Uterus (tissue), 4 donors: Measurements from ENCODE around the gene AATF. TPM values are rescaled to one million over a fixed set of nuclear protein-coding genes. Genes with fewer than 3 reads are reported as not detected.
A peak's percentile ranks its signal among the peaks of the same experiment; 100 is the strongest.

ENCODE experiments used
- DNase-seq, 2 donors: peaks; one replicate each; pipeline ENCODE4 v3.0.0-alpha.2; 2019 to 2020
- H3K27ac ChIP-seq, 2 donors: fragments of 200-600 bp; sonication (generic); 1 replicate in 1 of 2; 2 replicates in 1 of 2; pipeline ENCODE4 v1.5.1; 2016 to 2018
- H3K27me3 ChIP-seq, 2 donors: fragments of 200-600 bp; sonication (generic); one replicate each; pipeline ENCODE4 v1.5.1; 2018 to 2019; ENCODE audit warnings: control low read depth in 1 of 2
- H3K36me3 ChIP-seq, 2 donors: fragments of 200-600 bp; sonication (generic); one replicate each; pipeline ENCODE4 v1.5.1; 2019; ENCODE audit warnings: control low read depth in 1 of 2
- H3K4me1 ChIP-seq, 2 donors: fragments of 200-600 bp; sonication (generic); one replicate each; pipeline ENCODE4 v1.5.1; 2018 to 2019; ENCODE audit warnings: control low read depth in 1 of 2
- H3K4me3 ChIP-seq, 2 donors: fragments of 200-600 bp; sonication (generic); 1 replicate in 1 of 2; 2 replicates in 1 of 2; pipeline ENCODE4 v1.5.1; 2018 to 2019; ENCODE audit warnings: mild to moderate bottlenecking in 1 of 2
- H3K9me3 ChIP-seq, 2 donors: fragments of 200-600 bp; sonication (generic); one replicate each; pipeline ENCODE4 v1.5.1; 2019; ENCODE audit warnings: control low read depth in 1 of 2
- POLR2A ChIP-seq, 2 donors: fragments of 450-650 bp; IDR thresholded peaks; one replicate each; pipeline ENCODE4 v1.6.1; 2016; ENCODE audit warnings: antibody characterized with exemption in 2 of 2, mild to moderate bottlenecking in 1 of 2, moderate library complexity in 1 of 2
- intact Hi-C: fragments of 100-400 bp; cut with DNase I; formaldehyde crosslinking; loops from one replicate; pipeline ENCODE4 v1.15.1; 2023; ENCODE audit warnings: low total_unique reads
- total RNA-seq, 4 donors: library from RNA; depleted of rRNA in 3 of 4; stranded (reverse); fragments of >200 nt in 3 of 4; gene quantifications; one replicate each; pipeline versions ENCODE4 v1.1.0 to v1.2.4, GENCODE V29; 2014 to 2023
- TF ChIP-seq, protein P1 (sequence below), 4 experiments: fragments of 200-600 bp in 2 of 4; fragments of 450-650 bp in 2 of 4; sonication (generic) in 2 of 4; IDR thresholded peaks; one replicate each; pipeline ENCODE4 v1.5.1; 2016 to 2019; ENCODE audit warnings: antibody characterized with exemption in 4 of 4, mild to moderate bottlenecking in 2 of 4, moderate library complexity in 1 of 4
- donor health status: DM: yes; HTN: yes; CAD: no.

AATF gene
- total RNA-seq, 4 donors from 2014 or later, result 10.0 to 48.2 (median 30.3) TPM

GRCh38 chr17:37045351-37045922 is 96.7 kb downstream of the AATF start:
- no peak for TF ChIP-seq POLR2A (IDR thresholded peaks at IDR 0.05)
- TF ChIP-seq, protein P1, sequence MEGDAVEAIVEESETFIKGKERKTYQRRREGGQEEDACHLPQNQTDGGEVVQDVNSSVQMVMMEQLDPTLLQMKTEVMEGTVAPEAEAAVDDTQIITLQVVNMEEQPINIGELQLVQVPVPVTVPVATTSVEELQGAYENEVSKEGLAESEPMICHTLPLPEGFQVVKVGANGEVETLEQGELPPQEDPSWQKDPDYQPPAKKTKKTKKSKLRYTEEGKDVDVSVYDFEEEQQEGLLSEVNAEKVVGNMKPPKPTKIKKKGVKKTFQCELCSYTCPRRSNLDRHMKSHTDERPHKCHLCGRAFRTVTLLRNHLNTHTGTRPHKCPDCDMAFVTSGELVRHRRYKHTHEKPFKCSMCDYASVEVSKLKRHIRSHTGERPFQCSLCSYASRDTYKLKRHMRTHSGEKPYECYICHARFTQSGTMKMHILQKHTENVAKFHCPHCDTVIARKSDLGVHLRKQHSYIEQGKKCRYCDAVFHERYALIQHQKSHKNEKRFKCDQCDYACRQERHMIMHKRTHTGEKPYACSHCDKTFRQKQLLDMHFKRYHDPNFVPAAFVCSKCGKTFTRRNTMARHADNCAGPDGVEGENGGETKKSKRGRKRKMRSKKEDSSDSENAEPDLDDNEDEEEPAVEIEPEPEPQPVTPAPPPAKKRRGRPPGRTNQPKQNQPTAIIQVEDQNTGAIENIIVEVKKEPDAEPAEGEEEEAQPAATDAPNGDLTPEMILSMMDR (IDR thresholded peaks at IDR 0.05), result no peak
- Histone ChIP-seq H3K27ac (no peak overlapping the region), H3K36me3 (no peaks in the 10 kb centered on the region), H3K4me1 (no peaks in the 10 kb centered on the region), H3K9me3 (no peaks in the 10 kb centered on the region), H3K4me3 (no peak overlapping the region), H3K27me3 (no peaks in the 10 kb centered on the region)
- no peak for DNase-seq
- intact Hi-C loops, result loop anchor here (10.0 kb wide), 1 partner anchor 441 kb away; the partner anchor contains the start of gene MRM1

DNA sequence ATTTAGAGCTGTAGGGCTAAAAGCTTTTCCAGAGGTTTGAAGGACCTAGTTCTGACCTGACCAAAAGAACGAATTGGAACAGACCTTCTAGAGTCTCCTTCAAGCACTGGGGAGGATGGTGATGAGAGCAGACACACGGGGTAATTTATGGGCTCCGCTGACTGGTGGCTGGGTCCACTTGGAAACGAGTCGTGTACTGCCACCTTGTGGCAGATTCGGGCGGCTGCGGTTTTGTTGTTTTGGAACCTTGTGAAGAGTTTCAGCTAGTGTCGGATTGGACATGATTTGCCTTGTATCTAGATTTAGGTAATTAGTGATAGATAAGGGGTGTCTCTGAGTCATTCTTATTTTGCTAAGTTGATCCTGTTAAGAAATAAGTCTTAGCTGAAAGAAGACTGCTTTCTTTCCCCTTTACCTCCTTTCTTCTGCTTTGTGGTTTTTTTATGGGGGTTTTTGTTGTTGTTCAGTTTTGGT is 98.9 kb downstream of the AATF start:
- Histone ChIP-seq H3K27ac (no peak overlapping the region), H3K36me3 (no peaks in the 10 kb centered on the region), H3K27me3 (no peaks in the 10 kb centered on the region), H3K4me3 (no peak overlapping the region), H3K4me1 (no peaks in the 10 kb centered on the region), H3K9me3 (no peaks in the 10 kb centered on the region)
- intact Hi-C loops, result loop anchor here (10.0 kb wide), 1 partner anchor 443 kb away; the partner anchor contains the start of gene MRM1
- TF ChIP-seq POLR2A (IDR thresholded peaks at IDR 0.05), result no peak
- TF ChIP-seq, protein P1 (IDR thresholded peaks at IDR 0.05), result peak; percentile 61 to 84 (median 76)
- DNase-seq, result peak; percentile 72 to 76

DNA sequence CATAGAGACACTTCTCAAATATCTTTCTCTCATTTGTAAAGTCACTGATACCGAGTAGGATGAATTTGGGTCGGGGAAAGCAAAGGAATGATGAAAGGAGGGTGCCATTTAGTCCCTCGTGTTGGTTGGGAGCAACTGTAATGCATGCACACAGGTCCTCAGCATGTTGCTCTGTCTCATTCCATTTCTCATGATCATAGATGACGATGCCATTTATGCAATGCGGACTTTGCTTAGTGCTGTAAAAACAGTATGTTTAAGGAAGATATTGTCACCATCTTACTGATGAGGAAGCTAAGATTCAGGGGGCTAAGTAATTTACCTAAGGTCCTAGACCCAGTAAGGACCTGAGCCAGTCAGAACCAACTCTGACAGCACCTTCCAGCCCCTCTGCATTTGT is 100.1 kb downstream of the AATF start:
- no peaks in the 10 kb centered on the region for H3K27me3 ChIP-seq
- no peak for DNase-seq
- H3K36me3 ChIP-seq, result no peaks in the 10 kb centered on the region
- no peaks in the 10 kb centered on the region for H3K4me1 ChIP-seq
- no peaks in the 10 kb centered on the region for H3K9me3 ChIP-seq
- no peak overlapping the region for H3K27ac ChIP-seq
- TF ChIP-seq, protein P1 (IDR thresholded peaks at IDR 0.05), result no peak
- no peak for TF ChIP-seq POLR2A (IDR thresholded peaks at IDR 0.05)
- no peak overlapping the region for H3K4me3 ChIP-seq
- intact Hi-C loops, result loop anchor here (10.0 kb wide), 1 partner anchor 444 kb away; the partner anchor contains the start of gene MRM1

DNA sequence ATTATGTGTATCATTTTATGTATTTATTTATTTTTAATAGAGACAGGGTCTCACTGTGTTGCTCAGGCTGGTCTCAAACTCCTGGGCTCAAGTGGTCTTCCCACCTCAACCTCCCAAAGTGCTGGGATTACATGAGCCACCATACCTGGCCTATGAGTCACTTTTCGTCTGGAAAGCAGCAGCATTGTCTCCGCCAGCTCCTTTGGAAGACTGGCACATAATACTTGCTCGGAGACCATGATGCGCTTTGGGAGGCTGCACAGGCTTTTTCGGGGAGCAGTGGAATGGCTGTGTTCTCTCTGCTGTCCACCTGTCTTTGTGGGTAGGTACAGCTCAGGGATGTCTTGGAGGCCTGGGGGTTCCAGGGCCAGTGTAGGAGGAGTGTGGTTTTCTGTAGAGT is 102.2 kb downstream of the AATF start:
- no peak for DNase-seq
- intact Hi-C loops, result no loop called here
- Histone ChIP-seq H3K4me1 (no peaks in the 10 kb centered on the region), H3K9me3 (no peaks in the 10 kb centered on the region), H3K4me3 (no peak overlapping the region), H3K27me3 (no peaks in the 10 kb centered on the region), H3K36me3 (no peaks in the 10 kb centered on the region), H3K27ac (no peak overlapping the region)
- no peak for TF ChIP-seq POLR2A (IDR thresholded peaks at IDR 0.05)
- TF ChIP-seq, protein P1 (IDR thresholded peaks at IDR 0.05), result no peak

DNA sequence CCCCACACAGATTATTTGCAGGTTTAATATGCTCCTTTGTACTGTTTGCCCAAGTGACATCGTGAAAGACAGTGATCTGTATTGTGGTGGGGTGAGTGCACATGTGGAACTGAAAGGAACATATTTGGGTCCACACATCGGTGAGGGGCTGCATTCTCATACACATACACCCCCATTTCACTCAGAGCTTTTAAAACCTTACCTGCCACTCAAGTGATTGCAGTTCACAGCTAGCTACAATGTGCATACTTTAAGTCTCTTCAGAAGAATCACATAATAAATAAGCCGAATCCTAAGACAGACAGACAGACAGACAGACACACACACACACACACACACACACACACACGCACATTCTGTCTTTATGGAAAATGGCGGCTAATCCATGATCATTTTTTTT is 102.6 kb downstream of the AATF start:
- no peak for TF ChIP-seq POLR2A (IDR thresholded peaks at IDR 0.05)
- TF ChIP-seq, protein P1 (IDR thresholded peaks at IDR 0.05), result no peak
- Histone ChIP-seq H3K9me3 (no peaks in the 10 kb centered on the region), H3K27ac (no peak overlapping the region), H3K27me3 (no peaks in the 10 kb centered on the region), H3K4me3 (no peak overlapping the region), H3K4me1 (no peaks in the 10 kb centered on the region), H3K36me3 (no peaks in the 10 kb centered on the region)
- DNase-seq, result no peak
- intact Hi-C loops, result no loop called here
